Pancreas (tissue), 10 donors: ENCODE data around the gene BRAP. TPM values are rescaled to one million over a fixed set of nuclear protein-coding genes. Genes with fewer than 3 reads are reported as not detected.

Experiments
- ATAC-seq, 4 donors: fragments of 200-7000 bp; cut with Tn5 transposase; one replicate each; pipeline versions ENCODE4 v1.8.0 to v1.9.1; 2020; ENCODE audit warnings: mild to moderate bottlenecking in 4 of 4, moderate library complexity in 4 of 4
- DNase-seq, 6 donors: peaks; one replicate each; pipeline ENCODE4 v3.0.0-alpha.2; 2020
- FAIRE-seq: peaks from 2 replicates; lab custom pipeline; 2012; peaks lifted over from hg19 to GRCh38; lab: Jason Lieb, UNC
- H3K27ac ChIP-seq, 4 donors: fragments of 200-600 bp; sonication (generic); 1 replicate in 3 of 4; 2 replicates in 1 of 4; pipeline versions ENCODE4 v1.5.0 to v1.8.0; 2020
- H3K27me3 ChIP-seq, 4 donors: fragments of 200-600 bp; one replicate each; pipeline ENCODE4 v1.8.0; 2021
- H3K36me3 ChIP-seq, 3 donors: fragments of 200-600 bp; sonication (generic) in 1 of 3; one replicate each; pipeline versions ENCODE4 v1.5.0 to v1.8.0; 2020 to 2021
- H3K4me1 ChIP-seq, 3 donors: fragments of 200-600 bp; one replicate each; pipeline ENCODE4 v1.8.0; 2021
- H3K4me3 ChIP-seq, 4 donors: fragments of 200-600 bp; sonication (generic) in 2 of 4; one replicate each; pipeline versions ENCODE4 v1.5.0 to v1.8.0; 2020 to 2021
- H3K9me3 ChIP-seq, 4 donors: fragments of 200-600 bp; one replicate each; pipeline ENCODE4 v1.8.0; 2021
- CTCF ChIP-seq, 4 donors: fragments of 200-600 bp; sonication (generic) in 3 of 4; IDR thresholded peaks; one replicate each; pipeline versions ENCODE4 v1.5.0 to v1.8.0; 2021; ENCODE audit warnings: antibody characterized with exemption in 4 of 4
- WGBS, 2 donors: extraction: QIAGEN DNeasy Blood & Tissue Kit; methylation state at CpG; one replicate each; pipeline ENCODE4 v1.1.7; 2013; 5-methylcytosine and 5-hydroxymethylcytosine counted together
- intact Hi-C, 3 donors: fragments of 100-400 bp; cut with DNase I; formaldehyde crosslinking; loops; one replicate each; pipeline versions ENCODE4 v1.11.1 to v1.14.2; 2022
- polyA plus RNA-seq, 2 donors: library from polyadenylated mRNA; stranded (reverse); fragments of 200-250 nt; gene quantifications; one replicate each; pipeline ENCODE4 v1.2.3, GENCODE V29; 2013
- total RNA-seq, 6 donors: library from RNA; stranded (reverse); fragmentation: NEBNext Ultra II Directional in 4 of 6; extraction: Animal tissue kit (Norgen Biotek cat#: 25700) in 4 of 6; gene quantifications; one replicate each; pipeline versions ENCODE4 v1.2.1 to v1.2.4, GENCODE V29; 2021 to 2023
- donor health status: healthy with polysubstance abuse.
- donor health status: DM: no; HTN: no; CAD: no; lungs with moderate emphysema.
- donor health status: DM: no; HTN: no; CAD: no.
- donor health status: control.
- donor health status: control.
- donor health status: Bipolar disorder and iron deficiency.
- donor health status: DM: yes; HTN: yes; CAD: no.
- donor health status: DM: no; HTN: no; CAD: no.
- donor health status: DM: no; HTN: no; CAD: no.
- donor health status: DM: yes; HTN: yes; CAD: no.

The BRAP gene
- total and polyA plus RNA-seq, 8 donors, result 3.8 to 9.8 (median 7.5) TPM

- DNase-seq (no peak), FAIRE-seq (no peak), ATAC-seq (no peak)
- intact Hi-C loops, result no loop called here
- Histone ChIP-seq H3K36me3 (peaks cover 2 to 57% (median 16%) of the 10 kb centered on the region in 3 donors), H3K27ac (no peak overlapping the region), H3K4me3 (no peak overlapping the region), H3K27me3 (no peaks in the 10 kb centered on the region), H3K4me1 (no peaks in the 10 kb centered on the region), H3K9me3 (no peaks in the 10 kb centered on the region)
- 94 to 95% methylated on average over 5 of the region's 5 CpGs for WGBS, 2 donors
- TF ChIP-seq CTCF (IDR thresholded peaks at IDR 0.05), result no peak
These were observed 8.6 kb downstream of the BRAP start for GRCh38 chr12:111677186-111677585.

- Histone ChIP-seq H3K27ac (no peak overlapping the region), H3K27me3 (no peaks in the 10 kb centered on the region), H3K4me3 (no peak overlapping the region), H3K4me1 (no peaks in the 10 kb centered on the region), H3K9me3 (no peaks in the 10 kb centered on the region), H3K36me3 (peaks cover 2 to 58% (median 7%) of the 10 kb centered on the region in 3 donors)
- no peak for FAIRE-seq
- ATAC-seq, result no peak
- intact Hi-C loops, result no loop called here
- WGBS, 2 donors, result 82 to 86% methylated on average over 3 of the region's 3 CpGs
- DNase-seq, result no peak
- TF ChIP-seq CTCF (IDR thresholded peaks at IDR 0.05), result no peak
These were observed 12.3 kb downstream of the BRAP start for GRCh38 chr12:111673503-111673902.

GRCh38 chr12:111672822-111673381 is 12.9 kb downstream of the BRAP start:
- intact Hi-C loops, result no loop called here
- Histone ChIP-seq H3K9me3 (no peaks in the 10 kb centered on the region), H3K4me1 (no peaks in the 10 kb centered on the region), H3K27me3 (no peaks in the 10 kb centered on the region), H3K36me3 (peaks cover 2 to 55% (median 7%) of the 10 kb centered on the region in 3 donors), H3K27ac (no peak overlapping the region), H3K4me3 (no peak overlapping the region)
- WGBS, 2 donors, result 86 to 87% methylated on average over 10 of the region's 10 CpGs
- DNase-seq (no peak), ATAC-seq (peak in 3 of 4 donors; percentile 11 to 86 (median 71)), FAIRE-seq (no peak)
- no peak for TF ChIP-seq CTCF (IDR thresholded peaks at IDR 0.05)

GRCh38 chr12:111664961-111665865 is 20.5 kb downstream of the BRAP start:
- peaks cover 0 to 36% (median 16%) of the 10 kb centered on the region in 3 donors for H3K36me3 ChIP-seq

More at GRCh38 chr12:111664961-111665865, 20.5 kb downstream of the BRAP start:
- Histone ChIP-seq H3K4me3 (no peak overlapping the region), H3K4me1 (no peaks in the 10 kb centered on the region), H3K27me3 (no peaks in the 10 kb centered on the region), H3K9me3 (no peaks in the 10 kb centered on the region), H3K27ac (no peak overlapping the region)
- ATAC-seq, result no peak
- FAIRE-seq, result no peak
- intact Hi-C loops, result no loop called here
- 90 to 92% methylated on average over 11 of the region's 11 CpGs for WGBS, 2 donors
- DNase-seq, result no peak
- TF ChIP-seq CTCF (IDR thresholded peaks at IDR 0.05), result no peak
